HepG2 (cell line): Measurements from ENCODE around the gene MDH1B. TPM values are rescaled to one million over a fixed set of nuclear protein-coding genes. Genes with fewer than 3 reads are reported as not detected.

Source experiments
- ATAC-seq: fragments of 200-7000 bp; cut with Tn5 transposase; 3 replicates; pipeline ENCODE4 v1.9.1; 2020; ENCODE audit warnings: mild to moderate bottlenecking, moderate library complexity
- BruUV-seq: library from RNA; stranded (reverse); fragments of 400-500 nt; replicated peaks from 2 replicates; lab custom pipeline; 2021; lab: Mats Ljungman, UMichigan
- CTCF ChIA-PET: fragments of 300-600 bp; formaldehyde crosslinking; extraction: SDS; loops from one replicate; lab custom pipeline; 2021; ENCODE audit warnings: low total read pairs, inconsistent platforms, low intra/inter-chr PET ratio; lab: Yijun Ruan, JAX
- POLR2A ChIA-PET: fragments of 350-600 bp; sonication (Branson Sonifier 250); formaldehyde crosslinking; loops from one replicate; lab custom pipeline; 2020; ENCODE audit warnings: antibody characterized with exemption, inconsistent platforms; lab: Yijun Ruan, JAX
- DNase-seq: peaks from one replicate; pipeline ENCODE4 v3.0.0-alpha.2; 2015; ENCODE audit warnings: low spot score
- FAIRE-seq: peaks from 3 replicates; lab custom pipeline; 2011; peaks lifted over from hg19 to GRCh38; lab: Jason Lieb, UNC
- H2AFZ ChIP-seq: one replicate; pipeline ENCODE4 v1.6.1; 2011; ENCODE audit warnings: low read length, inconsistent platforms
- H3K27ac ChIP-seq: fragments of 300-600 bp; 3 replicates; pipeline ENCODE4 v1.8.0; 2011; ENCODE audit warnings: mixed run types, mild to moderate bottlenecking, mixed read lengths, low read length, inconsistent platforms; ENCODE audit not compliant: insufficient read depth; ENCODE audit errors: extremely low read length
- H3K27me3 ChIP-seq, 2 experiments: fragments of 200-600 bp in 1 of 2; 2 replicates in 1 of 2; 3 replicates in 1 of 2; pipeline versions ENCODE4 v1.6.0 to v1.8.0; 2011; ENCODE audit warnings: low read length in 2 of 2, mild to moderate bottlenecking in 2 of 2, moderate library complexity in 2 of 2, inconsistent platforms in 1 of 2; ENCODE audit not compliant: insufficient read depth in 2 of 2, control insufficient read depth in 1 of 2
- H3K36me3 ChIP-seq, 2 experiments: fragments of 200-600 bp in 1 of 2; replicated peaks in 1 of 2; 2 replicates in 1 of 2; 3 replicates in 1 of 2; pipeline versions ENCODE4 v1.5.1 to v1.8.0; 2011; ENCODE audit warnings: low read length in 2 of 2, inconsistent platforms in 1 of 2; ENCODE audit not compliant: insufficient read depth in 2 of 2, control insufficient read depth in 1 of 2
- H3K4me1 ChIP-seq: 2 replicates; pipeline ENCODE4 v1.5.1; 2012; ENCODE audit warnings: low read length, inconsistent platforms; ENCODE audit not compliant: insufficient read depth
- H3K4me2 ChIP-seq: 2 replicates; pipeline ENCODE4 v1.6.0; 2011; ENCODE audit warnings: low read depth, low read length, inconsistent platforms
- H3K4me3 ChIP-seq, 3 experiments: fragments of 200-600 bp in 1 of 3; sonication (generic), shearing (Covaris generic) in 1 of 3; replicated peaks in 1 of 3; 2 replicates each; pipeline ENCODE4 v1.5.1; 2011 to 2016; ENCODE audit warnings: low read length in 3 of 3, inconsistent platforms in 2 of 3, low read depth in 2 of 3, mild to moderate bottlenecking in 2 of 3, control low read depth in 1 of 3, mixed read lengths in 1 of 3; ENCODE audit not compliant: insufficient read depth in 1 of 3
- H3K79me2 ChIP-seq: one replicate; pipeline ENCODE4 v1.6.1; 2011; ENCODE audit warnings: low read length, inconsistent platforms; ENCODE audit not compliant: insufficient read depth
- H3K9ac ChIP-seq: 2 replicates; pipeline ENCODE4 v1.6.0; 2011; ENCODE audit warnings: mild to moderate bottlenecking, low read depth, low read length, inconsistent platforms; ENCODE audit not compliant: insufficient read depth
- H3K9me3 ChIP-seq: 2 replicates; pipeline ENCODE4 v1.5.1; 2012; ENCODE audit warnings: mild to moderate bottlenecking, low read length
- H4K20me1 ChIP-seq: 2 replicates; pipeline ENCODE4 v1.6.0; 2011; ENCODE audit warnings: inconsistent platforms, mild to moderate bottlenecking, low read length, moderate library complexity; ENCODE audit not compliant: insufficient read depth
- ERF ChIP-seq: IDR thresholded peaks from 2 replicates; pipeline ENCODE4 v1.6.1; 2018; ENCODE audit warnings: missing biosample characterization, missing genetic modification reagents
- JARID2 ChIP-seq: sonication (generic); formaldehyde crosslinking; IDR thresholded peaks from 2 replicates; pipeline ENCODE4 v1.8.1; 2023; ENCODE audit warnings: missing genetic modification reagents, inconsistent platforms; ENCODE audit not compliant: insufficient replicate concordance
- KLF16 ChIP-seq, 2 experiments: sonication (generic) in 1 of 2; formaldehyde crosslinking in 1 of 2; IDR thresholded peaks; 2 replicates each; pipeline versions ENCODE4 v1.6.1 to v1.8.0; 2016 to 2023; ENCODE audit warnings: missing genetic modification reagents in 2 of 2, missing compliant biosample characterization in 1 of 2
- KLF6 ChIP-seq: IDR thresholded peaks from 2 replicates; pipeline ENCODE4 v1.8.0; 2016; ENCODE audit warnings: missing biosample characterization, missing genetic modification reagents
- KMT2B ChIP-seq: IDR thresholded peaks from 2 replicates; pipeline ENCODE4 v1.6.1; 2016; ENCODE audit warnings: missing genetic modification reagents, missing compliant biosample characterization
- MIXL1 ChIP-seq: IDR thresholded peaks from 2 replicates; pipeline ENCODE4 v1.6.1; 2016
- NONO ChIP-seq, 2 experiments: fragments of 450-650 bp in 1 of 2; sonication (generic) in 1 of 2; formaldehyde crosslinking in 1 of 2; IDR thresholded peaks in 1 of 2; conservative IDR thresholded peaks in 1 of 2; 2 replicates each; pipeline versions ENCODE4 v1.6.1 to v1.8.0; 2017 to 2022; ENCODE audit warnings: mild to moderate bottlenecking in 1 of 2, missing genetic modification reagents in 1 of 2, moderate library complexity in 1 of 2
- RAD21 ChIP-seq: fragments of 450-650 bp; formaldehyde crosslinking; IDR thresholded peaks from 2 replicates; pipeline ENCODE4 v1.5.0; 2020; ENCODE audit warnings: mild to moderate bottlenecking
- SMAD3 ChIP-seq: sonication (generic); formaldehyde crosslinking; IDR thresholded peaks from 2 replicates; pipeline ENCODE4 v1.4.0; 2020; ENCODE audit warnings: missing genetic modification reagents
- SMC3 ChIP-seq: IDR thresholded peaks from 2 replicates; pipeline ENCODE4 v1.6.1; 2011; ENCODE audit warnings: low read length, improper control_type of control experiment
- SPEN ChIP-seq: sonication (generic); formaldehyde crosslinking; IDR thresholded peaks from 2 replicates; pipeline ENCODE4 v1.5.1; 2020; ENCODE audit warnings: low read depth, mild to moderate bottlenecking, missing genetic modification reagents
- STAG1 ChIP-seq: sonication (generic); formaldehyde crosslinking; IDR thresholded peaks from 2 replicates; pipeline ENCODE4 v1.4.0; 2020; ENCODE audit warnings: missing genetic modification reagents
- THAP11 ChIP-seq: IDR thresholded peaks from 2 replicates; pipeline ENCODE4 v1.6.1; 2016; ENCODE audit warnings: missing biosample characterization, missing genetic modification reagents
- ZBTB8A ChIP-seq: sonication (generic); formaldehyde crosslinking; IDR thresholded peaks from 2 replicates; pipeline ENCODE4 v1.4.0; 2020; ENCODE audit warnings: mild to moderate bottlenecking, low read depth, missing genetic modification reagents, borderline replicate concordance
- ZFX ChIP-seq: sonication (generic); formaldehyde crosslinking; IDR thresholded peaks from 2 replicates; pipeline ENCODE4 v1.4.0; 2020; ENCODE audit warnings: mild to moderate bottlenecking, low read depth, missing genetic modification reagents, moderate library complexity
- ZNF331 ChIP-seq: sonication (generic); formaldehyde crosslinking; IDR thresholded peaks from 2 replicates; pipeline ENCODE4 v1.4.0; 2020; ENCODE audit warnings: missing genetic modification reagents
- ZNF580 ChIP-seq: IDR thresholded peaks from 2 replicates; pipeline ENCODE4 v1.6.1; 2016; ENCODE audit warnings: low read depth, borderline replicate concordance
- WGBS: methylation state at CpG from one replicate; pipeline ENCODE4 v1.1.6; 2017; ENCODE audit warnings: low lambda C conversion rate; 5-methylcytosine and 5-hydroxymethylcytosine counted together
- in situ Hi-C: cut with HindIII; loops from 2 replicates; pipeline ENCODE4 v1.10.0; 2017; ENCODE audit warnings: low pct_unique_long_range_greater_than_20kb; ENCODE audit not compliant: extremely low pct_ligation_motif_present
- intact Hi-C: fragments of 100-400 bp; cut with micrococcal nuclease; formaldehyde crosslinking; loops from one replicate; pipeline ENCODE4 v1.10.0; 2022; ENCODE audit not compliant: unreplicated experiment
- polyA plus RNA-seq, 8 experiments: library from polyadenylated mRNA; depleted of rRNA in 3 of 8; stranded (reverse) in 7 of 8; unstranded in 1 of 8; fragments of >200 nt; fragmentation: Illumina TruSeq in 4 of 8; extraction: Trizol in 4 of 8; gene quantifications; 2 replicates each; pipeline versions ENCODE4 v1.2.1 to v1.2.3, GENCODE V29; 2011 to 2016; ENCODE audit warnings: low read depth in 4 of 8, missing spikeins in 1 of 8, mixed read lengths in 1 of 8; ENCODE audit not compliant: insufficient read depth in 1 of 8
- total RNA-seq, 5 experiments: library from RNA; depleted of rRNA; stranded (reverse); fragments of >200 nt; fragmentation: Illumina TruSeq; extraction: Trizol; gene quantifications; 2 replicates each; pipeline ENCODE4 v1.2.3, GENCODE V29; 2016; ENCODE audit warnings: low read depth in 1 of 5
- TF ChIP-seq, protein P1 (sequence below): sonication (generic); formaldehyde crosslinking; conservative IDR thresholded peaks from 2 replicates; pipeline ENCODE4 v1.4.0; 2020; ENCODE audit warnings: missing genetic modification reagents
- TF ChIP-seq, protein P2 (sequence below): sonication (generic); formaldehyde crosslinking; IDR thresholded peaks from 2 replicates; pipeline ENCODE4 v1.5.0; 2020; ENCODE audit warnings: mild to moderate bottlenecking, missing genetic modification reagents, moderate library complexity

Gene MDH1B
- total and polyA plus RNA-seq, 2 of the 13 experiments (the other 11 are each of a cell fraction or from before 2014, with no cell fraction given) = 0.17 to 0.86 TPM

DNA sequence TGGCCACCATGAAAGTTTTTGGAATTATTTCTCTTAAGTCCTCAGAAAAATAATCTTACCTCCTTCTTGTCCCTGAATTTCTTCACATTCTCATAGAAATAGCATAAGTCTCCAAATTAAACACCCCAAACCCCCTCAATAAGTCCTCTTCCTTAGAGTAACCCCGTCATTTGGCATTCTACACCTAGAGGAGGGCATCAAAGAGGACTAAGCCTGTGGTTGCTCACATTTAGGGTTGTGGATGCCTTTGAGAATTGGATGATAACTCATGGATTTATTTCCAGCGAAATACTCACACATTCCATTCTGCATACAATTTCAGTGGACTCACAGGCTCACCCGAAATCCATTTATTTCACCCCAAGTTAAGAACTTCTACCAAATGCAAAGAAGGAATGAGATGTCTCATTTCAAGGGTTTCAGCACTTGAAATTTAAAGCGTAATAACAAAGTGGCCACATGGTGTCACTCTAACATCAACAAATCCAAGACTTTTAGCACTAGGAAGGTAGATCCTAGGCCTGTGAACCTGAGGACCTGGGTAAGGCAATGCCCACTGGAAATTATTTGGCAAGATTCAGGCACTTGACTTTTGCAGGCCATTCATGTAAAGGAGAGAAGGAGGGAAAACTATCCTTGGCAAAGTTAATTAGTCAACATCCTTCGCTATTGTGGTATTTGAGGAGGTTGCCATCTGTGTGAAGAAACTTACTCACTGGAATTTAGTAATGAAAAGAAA lies 71.6 kb downstream of the MDH1B start:
- TF ChIP-seq ZBTB8A (CRISPR knock-in tag) (0 out of 2 replicates have a peak, but pooled peaks have one; percentile 39), SPEN (no peak), STAG1 (peak; percentile 91), THAP11 (CRISPR knock-in tag) (0 out of 2 replicates have a peak, but pooled peaks have one; percentile 22), MIXL1 (0 out of 2 replicates have a peak, but pooled peaks have one; percentile 29), SMC3 (peak; percentile 68; the same call in 1 of the 2 replicates), ZFX (CRISPR knock-in tag) (peak; percentile 21; the same call in 1 of the 2 replicates), JARID2 (CRISPR knock-in tag) (no peak), RAD21 (peak; percentile 55; the same call in 1 of the 2 replicates), SMAD3 (0 out of 2 replicates have a peak, but pooled peaks have one; percentile 37), KLF16 (CRISPR knock-in tag; IDR thresholded peaks at IDR 0.05) (peak in 1 of 2 experiments; percentile 61; a peak in 1 of 4 replicates), ERF (CRISPR knock-in tag) (0 out of 2 replicates have a peak, but pooled peaks have one; percentile 26), ZNF331 (peak; percentile 20; the same call in 1 of the 2 replicates), KMT2B (CRISPR knock-in tag) (0 out of 2 replicates have a peak, but pooled peaks have one; percentile 15), KLF6 (CRISPR knock-in tag) (0 out of 2 replicates have a peak, but pooled peaks have one; percentile 37), NONO (IDR thresholded peaks at IDR 0.05) (no peak), NONO (CRISPR knock-in tag; conservative IDR thresholded peaks at IDR 0.05) (no peak), ZNF580 (CRISPR knock-in tag) (no peak)
- TF ChIP-seq, protein P1, sequence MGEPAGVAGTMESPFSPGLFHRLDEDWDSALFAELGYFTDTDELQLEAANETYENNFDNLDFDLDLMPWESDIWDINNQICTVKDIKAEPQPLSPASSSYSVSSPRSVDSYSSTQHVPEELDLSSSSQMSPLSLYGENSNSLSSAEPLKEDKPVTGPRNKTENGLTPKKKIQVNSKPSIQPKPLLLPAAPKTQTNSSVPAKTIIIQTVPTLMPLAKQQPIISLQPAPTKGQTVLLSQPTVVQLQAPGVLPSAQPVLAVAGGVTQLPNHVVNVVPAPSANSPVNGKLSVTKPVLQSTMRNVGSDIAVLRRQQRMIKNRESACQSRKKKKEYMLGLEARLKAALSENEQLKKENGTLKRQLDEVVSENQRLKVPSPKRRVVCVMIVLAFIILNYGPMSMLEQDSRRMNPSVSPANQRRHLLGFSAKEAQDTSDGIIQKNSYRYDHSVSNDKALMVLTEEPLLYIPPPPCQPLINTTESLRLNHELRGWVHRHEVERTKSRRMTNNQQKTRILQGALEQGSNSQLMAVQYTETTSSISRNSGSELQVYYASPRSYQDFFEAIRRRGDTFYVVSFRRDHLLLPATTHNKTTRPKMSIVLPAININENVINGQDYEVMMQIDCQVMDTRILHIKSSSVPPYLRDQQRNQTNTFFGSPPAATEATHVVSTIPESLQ = 0 out of 2 replicates have a peak, but pooled peaks have one; percentile 24
- TF ChIP-seq, protein P2, sequence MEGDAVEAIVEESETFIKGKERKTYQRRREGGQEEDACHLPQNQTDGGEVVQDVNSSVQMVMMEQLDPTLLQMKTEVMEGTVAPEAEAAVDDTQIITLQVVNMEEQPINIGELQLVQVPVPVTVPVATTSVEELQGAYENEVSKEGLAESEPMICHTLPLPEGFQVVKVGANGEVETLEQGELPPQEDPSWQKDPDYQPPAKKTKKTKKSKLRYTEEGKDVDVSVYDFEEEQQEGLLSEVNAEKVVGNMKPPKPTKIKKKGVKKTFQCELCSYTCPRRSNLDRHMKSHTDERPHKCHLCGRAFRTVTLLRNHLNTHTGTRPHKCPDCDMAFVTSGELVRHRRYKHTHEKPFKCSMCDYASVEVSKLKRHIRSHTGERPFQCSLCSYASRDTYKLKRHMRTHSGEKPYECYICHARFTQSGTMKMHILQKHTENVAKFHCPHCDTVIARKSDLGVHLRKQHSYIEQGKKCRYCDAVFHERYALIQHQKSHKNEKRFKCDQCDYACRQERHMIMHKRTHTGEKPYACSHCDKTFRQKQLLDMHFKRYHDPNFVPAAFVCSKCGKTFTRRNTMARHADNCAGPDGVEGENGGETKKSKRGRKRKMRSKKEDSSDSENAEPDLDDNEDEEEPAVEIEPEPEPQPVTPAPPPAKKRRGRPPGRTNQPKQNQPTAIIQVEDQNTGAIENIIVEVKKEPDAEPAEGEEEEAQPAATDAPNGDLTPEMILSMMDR = peak; percentile 88
- CTCF ChIA-PET = interaction anchor here (1.4 to 2.4 kb wide), 5 partner anchors 88 to 781 kb away, joined by 3 to 22 read pairs (median 10); no protein-coding TSS in a partner anchor
- peak; percentile 98 for FAIRE-seq
- no peaks in the 10 kb centered on the region for H3K4me1 ChIP-seq
- H3K4me3 ChIP-seq = no peak overlapping the region
- H4K20me1 ChIP-seq = no peaks in the 10 kb centered on the region
- H3K79me2 ChIP-seq = no peaks in the 10 kb centered on the region
- intact Hi-C loops (loop anchor here (1.0 kb wide), 3 partner anchors 88 to 782 kb away; no protein-coding TSS in a partner anchor), in situ Hi-C loops (loop anchor here (5.0 to 10.0 kb wide), 3 partner anchors 94 to 779 kb away; no protein-coding TSS in a partner anchor)
- H3K36me3 ChIP-seq = no peaks in the 10 kb centered on the region
- H3K9me3 ChIP-seq = no peaks in the 10 kb centered on the region
- no peak overlapping the region for H3K9ac ChIP-seq
- peaks cover 0 to 7% of the 10 kb centered on the region in 2 experiments; a peak in 2 of 5 replicates for H3K27me3 ChIP-seq
- DNase-seq = peak; percentile 65
- H3K27ac ChIP-seq = no peak overlapping the region
- BruUV-seq = no TSS peak
- POLR2A ChIA-PET = no interaction called here
- peak; percentile 93 for ATAC-seq
- no peak overlapping the region for H3K4me2 ChIP-seq
- WGBS = 1% methylated on average over 5 of the region's 5 CpGs
- no peak overlapping the region for H2AFZ ChIP-seq
